ENCODE data around the gene C2orf76. TPM values are rescaled to one million over a fixed set of nuclear protein-coding genes. Genes with fewer than 3 reads are reported as not detected.

The C2orf76 gene
- 8.6 and 9.3 TPM in 2 replicates for total RNA-seq

DNA sequence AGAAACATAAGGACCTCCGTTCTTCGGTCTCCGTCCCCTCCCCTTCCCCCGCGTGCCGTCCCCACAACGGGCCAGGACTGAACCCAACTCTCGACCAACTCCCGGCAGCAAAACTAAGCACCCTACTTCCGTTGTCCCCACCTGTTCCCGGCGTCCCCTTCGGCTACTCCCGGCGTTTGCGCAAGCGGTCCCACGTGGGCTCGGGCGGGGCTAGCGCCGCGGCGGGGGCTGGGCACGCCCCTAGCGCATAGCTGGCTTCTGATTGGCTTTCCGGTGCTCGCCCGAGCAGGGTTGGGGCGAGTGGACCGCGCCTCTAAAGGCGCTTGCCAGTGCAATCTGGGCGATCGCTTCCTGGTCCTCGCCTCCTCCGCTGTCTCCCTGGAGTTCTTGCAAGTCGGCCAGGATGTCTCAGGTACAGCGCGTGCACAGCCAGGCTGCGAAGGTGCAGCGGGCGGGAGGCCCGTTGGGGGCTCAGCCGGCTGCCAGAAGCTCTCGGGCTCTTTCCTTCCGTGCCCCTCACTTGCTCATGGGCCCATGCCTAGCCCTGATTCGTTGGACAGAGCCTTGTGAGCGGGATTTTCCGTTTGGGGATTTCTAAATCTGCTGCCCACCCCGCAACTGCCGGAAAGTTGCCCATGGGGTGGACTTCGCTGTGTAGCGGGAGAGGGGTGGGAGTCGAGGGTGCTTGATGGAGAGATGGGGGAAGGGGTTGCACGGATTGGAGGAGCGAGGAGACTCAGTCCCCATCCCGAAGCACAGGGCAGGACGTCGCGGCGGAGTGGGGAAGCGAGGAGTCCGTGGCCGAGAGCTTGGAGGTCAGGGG is at the start of gene C2orf76, which contains the start of gene DBI:
Gene C2orf76, minus strand, starts transcription at position 186 of the 823 bp plus-strand sequence. CDS start 26,875 bp downstream, outside the sequence.
Gene DBI, plus strand, starts transcription at position 329 of the 823 bp plus-strand sequence. Its CDS starts 75 bp downstream, at position 404.
- TF ChIP-seq CTCF (IDR thresholded peaks at IDR 0.05; ENCODE audit: insufficient read depth, low read depth, low read length): no peak
- peak; percentile 95 for DNase-seq (ENCODE audit: low read depth)

DNA sequence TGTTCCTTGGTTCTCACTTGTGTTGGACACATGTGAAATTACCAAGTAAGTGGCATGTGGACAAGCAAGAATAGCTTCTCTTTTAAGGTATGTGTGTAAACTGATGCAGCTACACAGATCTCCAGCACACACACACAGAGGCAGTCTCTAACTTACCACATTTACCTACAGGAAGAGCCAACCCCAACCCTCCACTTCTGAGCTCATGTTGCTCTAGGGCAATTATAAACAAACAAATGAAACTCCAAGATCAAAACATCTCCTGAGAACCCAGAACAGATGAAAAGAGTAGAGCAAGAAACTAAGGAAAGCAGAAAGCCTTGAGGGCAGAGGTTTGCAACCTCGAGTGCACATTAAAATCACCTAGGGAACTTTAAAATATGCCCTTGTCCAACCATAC is 49.0 kb upstream of the C2orf76 start:
- H3K4me3 ChIP-seq (ENCODE audit: low read depth, low read length): no peak overlapping the region
- DNase-seq (ENCODE audit: low read depth): no peak
- no peak for TF ChIP-seq CTCF (IDR thresholded peaks at IDR 0.05; ENCODE audit: insufficient read depth, low read depth, low read length)

More for the DNA sequence above, at the start of gene C2orf76, which contains the start of gene DBI:
- peak within 1 kb of the TSS; percentile 94 for H3K4me3 ChIP-seq (ENCODE audit: low read depth, low read length)

DNA sequence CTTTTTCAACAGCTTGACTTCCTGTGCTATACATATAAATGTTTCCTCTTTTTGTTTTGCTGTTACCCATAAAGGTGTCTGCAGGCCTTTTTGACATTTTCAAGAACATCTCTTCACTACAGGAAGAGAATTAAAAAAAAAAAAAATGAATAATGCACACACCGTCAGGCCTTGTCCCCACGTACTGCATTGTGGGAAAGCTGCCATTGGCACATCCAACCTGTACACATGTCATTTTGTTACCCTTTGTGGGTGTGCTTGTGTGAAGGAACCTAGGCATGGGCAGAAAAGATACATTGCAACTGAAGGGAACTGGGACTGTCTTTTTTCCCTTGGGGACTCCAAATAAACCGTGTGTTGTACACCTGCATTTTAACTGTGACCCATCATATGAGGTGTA is 48.3 kb upstream of the C2orf76 start:
- no peak overlapping the region for H3K4me3 ChIP-seq (ENCODE audit: low read depth, low read length)
- DNase-seq (ENCODE audit: low read depth): no peak
- TF ChIP-seq CTCF (IDR thresholded peaks at IDR 0.05; ENCODE audit: insufficient read depth, low read depth, low read length): no peak

- DNase-seq (ENCODE audit: low read depth): no peak
- no peak for TF ChIP-seq CTCF (IDR thresholded peaks at IDR 0.05; ENCODE audit: insufficient read depth, low read depth, low read length)
- H3K4me3 ChIP-seq (ENCODE audit: low read depth, low read length): no peak overlapping the region
These were observed 42.9 kb upstream of the C2orf76 start for GRCh38 chr2:119409506-119409905.

GRCh38 chr2:119408221-119408619 is 41.6 kb upstream of the C2orf76 start:
- no peak for TF ChIP-seq CTCF (IDR thresholded peaks at IDR 0.05; ENCODE audit: insufficient read depth, low read depth, low read length)
- H3K4me3 ChIP-seq (ENCODE audit: low read depth, low read length): no peak overlapping the region
- DNase-seq (ENCODE audit: low read depth): no peak

- no peak overlapping the region for H3K4me3 ChIP-seq (ENCODE audit: low read depth, low read length)
- peak; percentile 73 for DNase-seq (ENCODE audit: low read depth)
- TF ChIP-seq CTCF (IDR thresholded peaks at IDR 0.05; ENCODE audit: insufficient read depth, low read depth, low read length): peak; percentile 75
These were observed 41.0 kb upstream of the C2orf76 start for GRCh38 chr2:119407430-119408220.
